Fibroblast of mammary gland (primary cell): ENCODE data around the gene MTA2.
"Not testable (repeated sequence)": the region's sequence is repeated elsewhere in the genome, so short reads cannot be mapped to it uniquely, and the experiment has no call there.

Experiments
- DNase-seq: peaks from one replicate; pipeline ENCODE4 v3.0.0-alpha.2; 2010; ENCODE audit warnings: low read depth
- H3K4me3 ChIP-seq: 2 replicates; pipeline ENCODE4 v1.5.1; 2011; ENCODE audit warnings: low read depth, mild to moderate bottlenecking, low read length, moderate library complexity; ENCODE audit not compliant: control insufficient read depth
- CTCF ChIP-seq: conservative IDR thresholded peaks from 2 replicates; pipeline ENCODE4 v1.5.1; 2011; ENCODE audit warnings: low read depth, low read length, inconsistent platforms; ENCODE audit not compliant: control insufficient read depth, insufficient read depth

The MTA2 gene

DNA sequence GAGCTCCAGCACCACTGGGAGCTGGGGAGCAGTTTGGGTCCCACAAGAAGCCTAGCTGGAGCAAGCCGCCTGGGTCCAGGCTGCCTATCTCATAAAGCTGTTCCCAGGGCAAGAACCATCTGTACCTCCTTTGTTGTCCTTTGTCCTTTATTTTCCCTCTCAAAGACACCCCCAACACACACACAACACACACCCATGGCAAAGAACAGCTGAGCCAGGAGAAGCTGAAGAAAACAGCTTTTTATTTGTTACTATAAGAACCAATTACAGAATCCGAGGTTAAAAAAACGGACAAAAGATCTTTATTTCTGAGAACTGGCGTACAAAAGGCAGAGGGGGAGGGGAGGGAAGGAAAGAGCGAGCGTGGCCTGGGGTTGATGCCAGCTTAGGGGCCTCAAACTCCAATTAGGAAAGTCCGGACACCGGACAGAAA is 8.7 kb downstream of the MTA2 start:
- no peak for TF ChIP-seq CTCF
- no peak for DNase-seq
- no peak overlapping the region for H3K4me3 ChIP-seq

- TF ChIP-seq CTCF, result no peak
- H3K4me3 ChIP-seq, result peak overlapping the region; percentile 65
- no peak for DNase-seq
These were observed 9.4 kb downstream of the MTA2 start for GRCh38 chr11:62592146-62592815.

DNA sequence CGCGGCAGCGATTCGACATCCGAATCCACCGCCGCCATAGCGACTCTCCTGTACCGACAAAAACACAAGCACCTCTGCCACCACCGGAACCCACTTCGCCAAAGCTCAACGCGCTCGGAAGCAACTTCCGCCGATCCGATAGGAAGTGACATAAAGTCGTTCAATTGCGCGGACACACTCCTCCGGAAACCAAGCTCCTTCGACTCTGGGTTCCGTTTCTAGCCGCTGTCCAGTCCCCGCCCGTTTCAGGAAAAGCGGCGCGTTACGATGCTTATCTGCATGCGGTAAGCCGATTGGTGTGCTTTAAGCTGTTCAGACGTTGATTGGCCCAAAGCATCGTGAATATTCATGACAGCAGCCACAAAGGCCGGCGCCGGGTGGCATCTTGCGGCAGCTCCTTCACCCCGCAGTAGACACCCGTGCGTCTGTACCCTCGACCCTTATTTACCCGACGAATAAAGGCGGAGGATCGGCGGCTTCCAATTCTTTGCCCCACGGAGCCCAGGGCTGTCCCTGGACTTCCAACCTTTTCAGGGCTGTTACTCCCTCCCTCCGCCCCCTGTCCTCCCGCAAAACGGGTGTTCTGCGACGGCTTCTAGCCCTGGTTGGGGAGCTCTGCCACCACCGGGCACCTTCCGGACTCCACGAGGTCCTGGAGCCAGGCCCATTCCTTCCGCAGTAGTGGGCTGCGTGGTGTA is 10.1 kb downstream of the MTA2 start, which contains the start of gene TUT1:
TUT1 (minus strand) TSS at position 76 of the 698 bp plus-strand sequence; CDS start at position 38, 38 bp downstream.
- no peak for TF ChIP-seq CTCF
- DNase-seq, result peak; percentile 99
- peak within 1 kb of the TSS; percentile 65 for H3K4me3 ChIP-seq

- peak; percentile 42 for DNase-seq
- H3K4me3 ChIP-seq, result no peak overlapping the region
- peak; percentile 22 for TF ChIP-seq CTCF
These were observed 12.6 kb downstream of the MTA2 start for GRCh38 chr11:62588966-62589637.

- not testable (repeated sequence) for DNase-seq, H3K4me3 ChIP-seq
These were observed 16.3 kb downstream of the MTA2 start for GRCh38 chr11:62585356-62585755.

DNA sequence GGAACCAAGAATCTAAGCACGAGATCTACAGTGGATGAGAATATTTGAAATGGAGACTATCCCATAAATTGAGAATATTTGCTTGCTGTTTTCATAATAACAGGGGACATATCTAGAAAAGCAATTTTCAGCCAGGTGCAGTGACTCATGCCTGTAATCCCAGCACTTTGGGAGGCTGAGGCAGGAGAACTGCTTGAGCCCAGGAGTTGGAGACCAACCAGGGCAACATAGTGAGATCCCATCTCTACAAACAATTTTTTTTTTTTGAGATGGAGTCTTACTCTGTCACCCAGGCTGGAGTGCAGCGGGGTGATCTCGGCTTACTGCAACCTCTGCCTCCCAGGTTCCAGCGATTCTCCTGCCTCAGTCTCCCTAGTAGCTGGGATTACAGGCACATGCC is 19.9 kb downstream of the MTA2 start:
- not testable (repeated sequence) for H3K4me3 ChIP-seq, DNase-seq

DNA sequence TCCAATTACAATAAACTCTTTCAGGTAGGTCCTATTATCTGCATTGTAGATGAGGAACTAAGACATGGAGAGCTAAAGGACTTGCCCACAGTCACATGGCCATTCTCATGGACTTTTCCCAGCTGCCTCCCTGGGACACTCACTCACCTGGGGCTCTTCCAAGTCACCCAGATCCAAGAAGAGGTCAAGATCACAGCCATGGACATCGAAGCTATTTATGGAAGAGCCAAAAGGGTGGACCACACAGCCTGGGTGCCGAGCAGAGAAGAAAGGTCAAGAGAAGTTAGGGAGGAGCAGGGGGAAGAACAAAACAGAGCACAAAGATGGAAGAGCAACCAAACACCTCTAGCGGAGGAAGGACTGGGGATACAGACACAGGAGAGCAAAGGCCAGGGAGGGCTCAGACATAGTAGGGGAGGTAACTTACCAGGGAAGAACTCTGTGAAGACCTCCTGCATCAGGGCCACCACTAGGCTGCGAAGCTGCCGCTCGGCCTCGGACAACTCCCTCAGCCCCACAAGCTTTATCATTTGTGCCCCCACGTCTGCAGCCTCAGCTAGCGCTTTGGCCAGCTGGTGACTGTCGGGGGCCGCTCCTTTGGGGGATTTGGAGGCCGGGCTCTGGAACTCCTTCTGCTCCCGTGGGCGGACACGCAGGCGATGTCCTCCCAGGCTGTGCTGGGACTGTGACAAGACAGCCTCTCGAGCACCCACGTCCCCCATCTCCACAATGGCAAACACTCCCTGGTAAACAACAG is 20.5 kb downstream of the MTA2 start:
- no peak for TF ChIP-seq CTCF
- H3K4me3 ChIP-seq, result no peak overlapping the region
- no peak for DNase-seq
